ENCODE measurements around the gene POLD3. TPM values are rescaled to one million over a fixed set of nuclear protein-coding genes. Genes with fewer than 3 reads are reported as not detected.

POLD3 gene
- polyA plus RNA-seq, 2 of the 4 experiments (the other 2 are of a cell fraction) = 20.7 to 36.3 TPM

DNA sequence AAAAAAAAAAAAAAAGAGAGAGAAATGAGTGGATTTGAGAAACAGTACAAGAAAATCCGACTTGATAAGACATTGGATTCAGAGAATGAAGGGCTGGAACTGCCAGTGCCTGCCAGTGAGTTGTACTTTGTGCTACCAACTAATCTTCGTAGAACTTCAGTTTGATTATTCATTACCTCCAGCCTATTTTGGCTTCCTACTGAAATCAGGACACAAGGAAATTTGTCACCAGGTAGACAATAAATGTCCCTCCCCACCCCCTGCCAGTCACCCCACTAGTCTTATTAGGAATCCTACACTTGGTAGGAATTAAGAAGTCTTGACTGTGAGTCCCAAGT lies 21.4 kb upstream of the POLD3 start:
- 31% methylated on average over 2 of the region's 2 CpGs for WGBS (ENCODE audit: missing lambda C conversion rate)
- no peak overlapping the region for H3K4me3 ChIP-seq
- no peak for FAIRE-seq
- H3K4me2 ChIP-seq = no peak overlapping the region
- no peaks in the 10 kb centered on the region for H3K9me3 ChIP-seq
- ATAC-seq = no peak; a peak in 2 of 6 replicates
- peak overlapping the region in 1 of 2 experiments; percentile 20; a peak in 1 of 6 replicates for H3K27ac ChIP-seq
- ChIA-PET CTCF (interaction anchor here (0.6 to 12.2 kb wide), 48 partner anchors 8 to 1126 kb away, joined by 3 to 387 read pairs (median 4); partner anchors contain the start of genes KCNE3, LIPT2 and POLD3), POLR2A (interaction anchor here (0.5 to 4.0 kb wide), 3 partner anchors 78 to 127 kb away, joined by 4 to 19 read pairs (median 7); partner anchors contain the start of gene LIPT2)
- no peak for DNase-seq (ENCODE audit: low read depth in 1 of 2, low spot score in 1 of 2)
- peaks cover 12% of the 10 kb centered on the region; the same call in 1 of the 3 replicates for H3K4me1 ChIP-seq
- TF ChIP-seq PHF8 (IDR thresholded peaks at IDR 0.05; ENCODE audit: borderline replicate concordance, low read depth) (no peak), RNF2 (IDR thresholded peaks at IDR 0.05; ENCODE audit: borderline replicate concordance, low read depth) (no peak), EHMT2 (IDR thresholded peaks at IDR 0.05; ENCODE audit: low read depth) (no peak), BHLHE40 (IDR thresholded peaks at IDR 0.05; ENCODE audit: low read depth, low read length) (no peak), MAZ (IDR thresholded peaks at IDR 0.05; ENCODE audit: borderline replicate concordance, low read depth, low read length) (no peak), ESRRA (IDR thresholded peaks at IDR 0.05; ENCODE audit: borderline replicate concordance, low read length) (no peak), TP53 (CRISPR knock-in tag; IDR thresholded peaks at IDR 0.05) (no peak), NPAS2 (CRISPR knock-in tag; IDR thresholded peaks at IDR 0.05; ENCODE audit: borderline replicate concordance) (no peak), JUNB (IDR thresholded peaks at IDR 0.05) (no peak), CBX8 (IDR thresholded peaks at IDR 0.05) (no peak), HOXB5 (CRISPR knock-in tag; IDR thresholded peaks at IDR 0.05) (no peak), NR3C1 (IDR thresholded peaks at IDR 0.05) (no peak), HOXB13 (CRISPR knock-in tag; IDR thresholded peaks at IDR 0.05; ENCODE audit: low read depth) (no peak), MAFK (IDR thresholded peaks at IDR 0.05; ENCODE audit: partially characterized antibody) (no peak), NFE2L2 (conservative IDR thresholded peaks at IDR 0.05; ENCODE audit: low read length) (no peak), CHD4 (IDR thresholded peaks at IDR 0.05; ENCODE audit: borderline replicate concordance) (no peak)

DNA sequence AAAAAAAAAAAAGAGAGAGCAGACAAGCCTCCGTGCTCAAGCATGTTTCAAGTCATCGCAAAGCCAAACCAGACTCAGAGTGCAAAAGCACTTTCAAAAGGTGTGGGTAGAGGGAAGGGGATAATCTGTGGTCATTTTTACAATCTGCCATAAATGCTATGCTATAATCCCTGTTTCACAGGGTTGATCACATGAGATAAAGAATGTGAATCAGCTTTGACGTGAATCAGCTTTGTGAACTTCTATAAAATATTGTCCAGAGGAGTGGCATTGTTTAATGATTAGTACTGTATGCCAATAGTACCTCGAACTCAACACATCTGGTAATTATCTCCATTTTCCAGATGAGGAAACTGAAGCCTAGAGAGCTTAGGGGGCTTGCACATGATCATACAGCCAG lies 20.0 kb upstream of the POLD3 start:
- CTCF ChIA-PET = interaction anchor here (1.2 to 12.2 kb wide), 11 partner anchors 9 to 317 kb away, joined by 4 to 387 read pairs (median 19); partner anchors contain the start of gene LIPT2
- POLR2A ChIA-PET = interaction anchor here (4.0 kb wide), 1 partner anchor 79 kb away, joined by 19 read pairs; the partner anchor contains the start of gene LIPT2
- Histone ChIP-seq H3K9me3 (no peaks in the 10 kb centered on the region), H3K27ac (no peak overlapping the region), H3K4me2 (no peak overlapping the region), H3K4me3 (no peak overlapping the region), H3K4me1 (peaks cover 4% of the 10 kb centered on the region; the same call in 1 of the 3 replicates)
- DNase-seq (ENCODE audit: low read depth in 1 of 2, low spot score in 1 of 2) (no peak), FAIRE-seq (no peak), ATAC-seq (no peak)
- WGBS (ENCODE audit: missing lambda C conversion rate) = 55% methylated on average over 4 of the region's 4 CpGs
- TF ChIP-seq, protein P1, sequence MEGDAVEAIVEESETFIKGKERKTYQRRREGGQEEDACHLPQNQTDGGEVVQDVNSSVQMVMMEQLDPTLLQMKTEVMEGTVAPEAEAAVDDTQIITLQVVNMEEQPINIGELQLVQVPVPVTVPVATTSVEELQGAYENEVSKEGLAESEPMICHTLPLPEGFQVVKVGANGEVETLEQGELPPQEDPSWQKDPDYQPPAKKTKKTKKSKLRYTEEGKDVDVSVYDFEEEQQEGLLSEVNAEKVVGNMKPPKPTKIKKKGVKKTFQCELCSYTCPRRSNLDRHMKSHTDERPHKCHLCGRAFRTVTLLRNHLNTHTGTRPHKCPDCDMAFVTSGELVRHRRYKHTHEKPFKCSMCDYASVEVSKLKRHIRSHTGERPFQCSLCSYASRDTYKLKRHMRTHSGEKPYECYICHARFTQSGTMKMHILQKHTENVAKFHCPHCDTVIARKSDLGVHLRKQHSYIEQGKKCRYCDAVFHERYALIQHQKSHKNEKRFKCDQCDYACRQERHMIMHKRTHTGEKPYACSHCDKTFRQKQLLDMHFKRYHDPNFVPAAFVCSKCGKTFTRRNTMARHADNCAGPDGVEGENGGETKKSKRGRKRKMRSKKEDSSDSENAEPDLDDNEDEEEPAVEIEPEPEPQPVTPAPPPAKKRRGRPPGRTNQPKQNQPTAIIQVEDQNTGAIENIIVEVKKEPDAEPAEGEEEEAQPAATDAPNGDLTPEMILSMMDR (IDR thresholded peaks at IDR 0.05) = no peak
- no peak for TF ChIP-seq JUN (IDR thresholded peaks at IDR 0.05)
- TF ChIP-seq SREBF2 (IDR thresholded peaks at IDR 0.05) = no peak
- TF ChIP-seq, protein P2, sequence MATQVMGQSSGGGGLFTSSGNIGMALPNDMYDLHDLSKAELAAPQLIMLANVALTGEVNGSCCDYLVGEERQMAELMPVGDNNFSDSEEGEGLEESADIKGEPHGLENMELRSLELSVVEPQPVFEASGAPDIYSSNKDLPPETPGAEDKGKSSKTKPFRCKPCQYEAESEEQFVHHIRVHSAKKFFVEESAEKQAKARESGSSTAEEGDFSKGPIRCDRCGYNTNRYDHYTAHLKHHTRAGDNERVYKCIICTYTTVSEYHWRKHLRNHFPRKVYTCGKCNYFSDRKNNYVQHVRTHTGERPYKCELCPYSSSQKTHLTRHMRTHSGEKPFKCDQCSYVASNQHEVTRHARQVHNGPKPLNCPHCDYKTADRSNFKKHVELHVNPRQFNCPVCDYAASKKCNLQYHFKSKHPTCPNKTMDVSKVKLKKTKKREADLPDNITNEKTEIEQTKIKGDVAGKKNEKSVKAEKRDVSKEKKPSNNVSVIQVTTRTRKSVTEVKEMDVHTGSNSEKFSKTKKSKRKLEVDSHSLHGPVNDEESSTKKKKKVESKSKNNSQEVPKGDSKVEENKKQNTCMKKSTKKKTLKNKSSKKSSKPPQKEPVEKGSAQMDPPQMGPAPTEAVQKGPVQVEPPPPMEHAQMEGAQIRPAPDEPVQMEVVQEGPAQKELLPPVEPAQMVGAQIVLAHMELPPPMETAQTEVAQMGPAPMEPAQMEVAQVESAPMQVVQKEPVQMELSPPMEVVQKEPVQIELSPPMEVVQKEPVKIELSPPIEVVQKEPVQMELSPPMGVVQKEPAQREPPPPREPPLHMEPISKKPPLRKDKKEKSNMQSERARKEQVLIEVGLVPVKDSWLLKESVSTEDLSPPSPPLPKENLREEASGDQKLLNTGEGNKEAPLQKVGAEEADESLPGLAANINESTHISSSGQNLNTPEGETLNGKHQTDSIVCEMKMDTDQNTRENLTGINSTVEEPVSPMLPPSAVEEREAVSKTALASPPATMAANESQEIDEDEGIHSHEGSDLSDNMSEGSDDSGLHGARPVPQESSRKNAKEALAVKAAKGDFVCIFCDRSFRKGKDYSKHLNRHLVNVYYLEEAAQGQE (IDR thresholded peaks at IDR 0.05) = no peak
- TF ChIP-seq, protein P3, sequence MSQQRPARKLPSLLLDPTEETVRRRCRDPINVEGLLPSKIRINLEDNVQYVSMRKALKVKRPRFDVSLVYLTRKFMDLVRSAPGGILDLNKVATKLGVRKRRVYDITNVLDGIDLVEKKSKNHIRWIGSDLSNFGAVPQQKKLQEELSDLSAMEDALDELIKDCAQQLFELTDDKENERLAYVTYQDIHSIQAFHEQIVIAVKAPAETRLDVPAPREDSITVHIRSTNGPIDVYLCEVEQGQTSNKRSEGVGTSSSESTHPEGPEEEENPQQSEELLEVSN (IDR thresholded peaks at IDR 0.05; ENCODE audit: borderline replicate concordance, low read depth) = no peak
- TF ChIP-seq, protein P4, sequence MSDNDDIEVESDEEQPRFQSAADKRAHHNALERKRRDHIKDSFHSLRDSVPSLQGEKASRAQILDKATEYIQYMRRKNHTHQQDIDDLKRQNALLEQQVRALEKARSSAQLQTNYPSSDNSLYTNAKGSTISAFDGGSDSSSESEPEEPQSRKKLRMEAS (IDR thresholded peaks at IDR 0.05) = no peak
- no peak for TF ChIP-seq MYC (IDR thresholded peaks at IDR 0.05; ENCODE audit: borderline replicate concordance, low read length)
- TF ChIP-seq NR3C1 (IDR thresholded peaks at IDR 0.05) = no peak
- no peak for TF ChIP-seq FOSL2 (IDR thresholded peaks at IDR 0.05)
- TF ChIP-seq FOSL2 (CRISPR knock-in tag; IDR thresholded peaks at IDR 0.05) = no peak
- TF ChIP-seq, protein P5, sequence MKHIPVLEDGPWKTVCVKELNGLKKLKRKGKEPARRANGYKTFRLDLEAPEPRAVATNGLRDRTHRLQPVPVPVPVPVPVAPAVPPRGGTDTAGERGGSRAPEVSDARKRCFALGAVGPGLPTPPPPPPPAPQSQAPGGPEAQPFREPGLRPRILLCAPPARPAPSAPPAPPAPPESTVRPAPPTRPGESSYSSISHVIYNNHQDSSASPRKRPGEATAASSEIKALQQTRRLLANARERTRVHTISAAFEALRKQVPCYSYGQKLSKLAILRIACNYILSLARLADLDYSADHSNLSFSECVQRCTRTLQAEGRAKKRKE (CRISPR knock-in tag; IDR thresholded peaks at IDR 0.05; ENCODE audit: low read depth) = no peak
- TF ChIP-seq POLR2AphosphoS2 (conservative IDR thresholded peaks at IDR 0.05; ENCODE audit: low read length) = no peak
- TF ChIP-seq MAFK (IDR thresholded peaks at IDR 0.05; ENCODE audit: partially characterized antibody) = no peak
- no peak for TF ChIP-seq CBX2 (IDR thresholded peaks at IDR 0.05; ENCODE audit: borderline replicate concordance, low read depth)
- TF ChIP-seq ZNF302 (CRISPR knock-in tag; IDR thresholded peaks at IDR 0.05) = no peak
- TF ChIP-seq, protein P6, sequence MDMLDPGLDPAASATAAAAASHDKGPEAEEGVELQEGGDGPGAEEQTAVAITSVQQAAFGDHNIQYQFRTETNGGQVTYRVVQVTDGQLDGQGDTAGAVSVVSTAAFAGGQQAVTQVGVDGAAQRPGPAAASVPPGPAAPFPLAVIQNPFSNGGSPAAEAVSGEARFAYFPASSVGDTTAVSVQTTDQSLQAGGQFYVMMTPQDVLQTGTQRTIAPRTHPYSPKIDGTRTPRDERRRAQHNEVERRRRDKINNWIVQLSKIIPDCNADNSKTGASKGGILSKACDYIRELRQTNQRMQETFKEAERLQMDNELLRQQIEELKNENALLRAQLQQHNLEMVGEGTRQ (IDR thresholded peaks at IDR 0.05) = no peak
- no peak for TF ChIP-seq JUNB (IDR thresholded peaks at IDR 0.05)
- no peak for TF ChIP-seq CBX8 (IDR thresholded peaks at IDR 0.05)
- TF ChIP-seq HOXB13 (CRISPR knock-in tag; IDR thresholded peaks at IDR 0.05; ENCODE audit: low read depth) = no peak

All from A549 (cell line).